Activated T-helper 1 cell treated with Interleukin-2 at 50 U/mL for 16 hours (primary cell): Measurements from ENCODE around the gene TENM4.

Experiments
- DNase-seq: peaks from one replicate; pipeline ENCODE4 v3.0.0-alpha.2; 2020; ENCODE audit warnings: low read depth

The TENM4 gene

DNA sequence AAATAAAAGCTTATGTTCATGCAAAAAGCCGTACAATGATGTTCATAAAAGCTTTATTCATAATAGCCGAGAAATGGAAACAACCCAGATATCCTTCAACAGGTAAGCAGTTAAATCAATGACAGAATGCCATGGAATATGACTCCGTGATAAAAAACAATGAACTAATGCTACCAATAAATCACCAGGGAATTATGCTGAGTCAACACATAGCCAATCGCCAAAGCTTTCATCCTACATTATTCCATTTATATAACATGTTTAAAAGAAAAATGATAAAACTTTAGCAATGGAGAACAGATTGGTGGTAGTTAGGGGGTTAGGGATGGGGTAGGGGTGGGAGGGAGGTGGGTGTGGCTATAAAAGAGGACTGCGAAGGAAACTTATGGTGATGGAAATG is 356.4 kb downstream of the TENM4 start:
- DNase-seq = no peak

DNA sequence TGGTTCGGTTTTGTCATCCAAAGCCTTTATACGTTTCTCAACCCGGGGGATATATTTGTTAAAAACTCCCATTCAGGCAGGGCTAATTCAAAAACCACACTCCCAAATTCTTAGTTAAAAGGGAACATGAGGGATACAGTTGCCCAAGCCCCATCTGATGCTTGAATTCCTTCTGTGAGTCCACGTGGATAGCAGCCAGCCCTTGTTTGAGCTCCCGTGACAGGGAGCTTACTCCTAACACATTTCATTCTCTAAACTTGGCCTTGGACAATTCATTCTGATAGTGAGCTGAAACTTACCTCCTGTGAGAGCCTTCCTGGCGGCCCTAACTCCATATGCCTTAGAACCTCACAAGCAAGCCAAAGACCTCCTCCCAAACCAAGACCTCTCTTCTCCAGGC is 357.5 kb downstream of the TENM4 start:
- no peak for DNase-seq

DNA sequence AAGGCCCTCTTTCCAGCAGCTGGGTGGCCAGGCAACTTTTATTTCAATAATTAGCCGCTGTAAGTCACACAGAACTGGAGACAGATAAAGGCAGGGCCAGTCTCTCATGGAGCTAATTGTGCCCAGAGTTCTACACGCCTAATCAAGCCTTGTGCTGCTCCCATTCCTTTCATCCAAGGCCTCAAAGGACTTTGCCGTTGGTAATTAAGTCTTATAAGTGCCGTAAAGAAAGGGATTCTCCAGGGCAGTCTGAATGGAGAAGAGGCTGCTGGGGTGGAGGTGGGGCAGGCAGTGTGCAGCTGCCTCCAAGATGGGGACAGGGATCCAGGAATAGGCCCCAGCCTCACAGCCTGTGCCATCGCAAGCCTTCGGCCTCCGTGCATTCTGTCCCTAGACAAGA is 357.9 kb downstream of the TENM4 start:
- DNase-seq = no peak

DNA sequence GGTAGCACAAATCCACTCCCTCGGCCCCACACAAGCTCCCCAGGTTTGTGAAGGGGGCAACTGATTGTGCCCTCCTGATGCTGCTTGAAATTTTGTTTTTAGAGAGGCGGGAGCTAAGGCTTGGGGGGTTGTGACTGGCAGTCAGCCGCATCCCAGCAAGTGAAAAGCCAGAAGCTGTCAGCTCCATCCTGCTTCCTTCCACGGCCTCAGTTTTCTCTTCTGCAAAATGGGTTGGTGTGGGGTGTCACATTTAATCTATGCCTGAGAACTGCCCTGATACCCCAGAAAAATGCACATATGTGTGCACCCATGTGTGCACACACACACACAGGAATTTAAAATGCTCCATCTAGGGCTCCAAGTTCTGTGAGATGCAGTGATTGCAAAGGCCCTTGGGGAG is 358.6 kb downstream of the TENM4 start:
- no peak for DNase-seq

DNA sequence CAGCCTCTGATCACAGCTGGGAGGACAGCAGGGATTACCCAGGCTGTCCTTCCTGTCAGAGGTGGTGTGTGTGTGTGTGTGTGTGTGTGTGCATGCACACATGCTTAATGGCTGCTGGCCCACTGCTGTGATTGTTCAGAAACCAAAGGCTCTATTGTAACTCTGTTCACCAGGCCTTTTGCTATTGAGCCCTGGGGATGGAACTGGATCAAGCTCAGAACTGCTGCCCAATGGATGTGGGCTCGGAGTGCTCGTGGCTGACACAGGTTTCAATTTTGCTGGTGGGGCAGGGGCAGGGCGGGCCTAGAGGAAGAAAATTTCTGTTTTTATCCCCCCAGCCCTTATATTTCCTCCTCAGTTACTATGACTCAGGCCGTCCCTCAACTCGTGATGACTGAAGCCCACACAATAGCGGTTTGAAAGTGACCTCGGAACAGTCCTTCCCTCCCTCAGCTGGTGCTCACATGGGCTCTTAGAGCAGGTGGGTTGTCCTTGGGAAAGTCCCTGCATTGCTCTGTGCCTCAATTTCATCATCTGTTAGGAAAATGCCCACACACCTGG is 359.3 kb downstream of the TENM4 start:
- DNase-seq = no peak

DNA sequence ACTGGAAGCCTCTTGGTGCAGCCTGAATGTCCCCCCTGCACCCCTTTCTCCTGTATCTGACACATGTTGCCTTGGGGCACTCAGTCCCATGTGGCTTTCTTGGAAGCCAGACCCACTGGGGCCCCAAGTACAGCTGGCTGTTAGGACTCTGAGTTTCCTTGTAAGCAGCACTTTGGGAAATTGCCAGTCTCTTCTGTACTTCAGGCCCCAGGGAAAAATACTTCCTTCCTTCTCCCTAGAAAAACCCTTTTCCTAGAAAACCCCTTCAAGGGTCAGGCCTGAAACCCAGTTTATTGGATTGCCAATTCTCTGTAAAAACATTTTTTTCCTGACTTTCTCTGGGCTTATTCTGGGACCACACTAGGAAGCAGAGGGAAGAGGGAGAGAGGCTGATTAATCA is 360.3 kb downstream of the TENM4 start:
- no peak for DNase-seq

DNA sequence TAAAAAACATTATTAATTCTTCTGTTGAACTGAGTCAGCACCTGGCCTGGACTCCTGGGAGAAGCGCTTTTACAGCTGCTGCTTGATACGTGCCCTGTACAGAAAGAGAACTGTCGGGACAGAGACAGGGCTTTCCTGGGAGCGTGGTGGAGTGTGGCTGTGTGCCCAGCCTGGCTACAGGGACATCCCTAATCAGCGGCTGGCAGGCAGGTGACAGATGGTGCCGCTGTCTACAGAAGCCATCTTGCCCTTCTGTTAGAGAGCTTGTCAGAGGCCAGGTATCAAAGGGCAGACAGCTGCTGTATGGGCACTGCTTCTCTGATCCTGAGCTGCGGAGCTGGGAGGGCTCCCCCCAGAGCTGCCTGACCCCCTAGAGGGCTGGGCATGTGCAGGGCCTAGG is 361.8 kb downstream of the TENM4 start:
- no peak for DNase-seq

DNA sequence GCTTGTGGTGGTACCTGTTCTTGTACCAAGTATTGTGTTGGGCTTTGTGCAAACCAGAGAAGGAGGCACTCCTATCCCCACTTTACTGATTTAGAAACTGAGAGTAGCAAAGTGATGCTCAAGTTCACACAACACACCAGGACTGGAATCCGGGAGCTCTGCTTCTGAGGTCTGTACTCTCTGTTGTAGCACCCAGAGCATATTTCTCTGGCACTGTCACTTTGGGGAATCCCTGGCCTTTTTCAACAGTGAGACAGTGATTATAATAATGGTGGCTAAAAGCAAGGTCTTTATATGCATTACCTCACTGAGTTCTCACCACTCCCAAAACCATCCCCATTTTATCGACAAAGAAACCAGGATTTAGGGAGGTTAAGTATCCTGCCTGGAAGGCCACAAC is 362.4 kb downstream of the TENM4 start:
- no peak for DNase-seq

DNA sequence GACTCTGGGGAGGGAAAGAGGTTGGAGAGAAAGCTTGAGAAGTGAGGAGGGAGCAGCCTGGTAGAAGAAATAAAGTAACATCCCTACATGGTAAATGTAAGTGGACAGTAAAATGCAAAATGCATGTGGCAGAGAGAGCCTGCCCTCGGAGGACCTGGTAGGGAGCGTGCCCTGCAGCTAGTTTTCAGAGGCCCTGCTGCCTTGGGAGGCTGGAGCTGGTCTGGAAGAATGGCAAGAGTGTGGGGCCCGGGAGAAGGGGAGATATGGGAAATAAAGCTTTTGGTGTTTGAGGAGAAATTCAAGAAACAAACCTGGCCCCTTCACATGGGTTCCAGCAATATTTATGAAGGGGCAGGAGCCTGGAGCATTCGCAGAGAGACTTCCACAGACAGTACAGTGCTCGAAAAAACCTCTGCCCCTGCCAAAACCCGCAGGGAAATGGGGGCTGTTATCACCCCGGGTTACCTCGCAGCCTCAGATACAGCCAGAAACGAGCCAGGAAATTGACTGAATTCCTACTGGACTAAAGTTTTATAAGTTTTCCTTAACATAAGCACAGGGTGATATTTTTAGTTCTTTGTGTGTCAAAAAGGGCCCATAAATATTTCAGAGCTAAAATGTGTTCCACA is 363.0 kb downstream of the TENM4 start:
- DNase-seq = no peak

DNA sequence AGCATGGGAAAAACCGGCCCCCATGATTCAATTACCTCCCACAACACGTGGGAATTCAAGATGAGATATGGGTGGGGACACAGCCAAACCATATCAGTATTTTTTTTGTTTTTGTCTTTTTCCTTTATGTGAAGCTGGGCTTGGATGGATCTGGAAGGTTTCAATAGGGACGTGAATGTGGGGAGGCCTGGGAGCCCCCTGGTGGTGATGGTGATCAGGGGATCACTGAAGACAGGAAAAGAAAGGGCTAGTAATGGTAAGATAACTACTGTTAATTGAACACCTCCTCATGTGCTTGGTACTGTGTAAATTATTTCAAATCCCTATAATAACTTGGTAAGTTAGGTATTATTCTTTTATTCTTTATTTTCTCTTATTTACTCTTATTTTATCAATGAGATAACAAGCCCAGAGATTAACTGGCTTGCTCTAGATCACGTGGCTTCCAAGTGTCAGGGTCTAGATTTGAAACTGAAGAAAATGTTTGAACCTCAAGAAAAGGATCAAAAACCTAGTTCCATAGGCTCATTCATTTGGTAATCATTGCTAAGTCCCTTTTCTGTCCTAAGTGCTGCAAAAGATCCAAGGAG is 364.2 kb downstream of the TENM4 start:
- DNase-seq = no peak

DNA sequence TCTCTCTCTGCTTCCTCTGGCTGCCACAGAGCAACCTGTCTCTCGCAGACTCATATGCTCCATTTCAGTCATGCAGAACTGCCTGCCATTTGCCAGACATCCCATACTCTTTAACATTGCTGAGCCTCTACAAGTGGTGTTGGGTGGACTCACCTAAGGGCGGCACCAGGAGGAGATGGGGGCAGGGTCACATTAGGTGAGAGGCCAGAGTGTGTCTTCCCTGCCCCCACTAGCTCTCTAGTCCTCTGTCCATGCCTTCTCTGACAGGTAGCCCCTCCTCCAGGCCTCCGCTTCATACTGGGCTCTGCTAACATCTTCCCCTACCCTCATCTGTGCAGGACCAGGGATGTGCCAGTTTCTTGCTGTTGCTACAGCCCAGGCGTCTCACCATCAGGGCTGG is 366.3 kb downstream of the TENM4 start:
- no peak for DNase-seq

DNA sequence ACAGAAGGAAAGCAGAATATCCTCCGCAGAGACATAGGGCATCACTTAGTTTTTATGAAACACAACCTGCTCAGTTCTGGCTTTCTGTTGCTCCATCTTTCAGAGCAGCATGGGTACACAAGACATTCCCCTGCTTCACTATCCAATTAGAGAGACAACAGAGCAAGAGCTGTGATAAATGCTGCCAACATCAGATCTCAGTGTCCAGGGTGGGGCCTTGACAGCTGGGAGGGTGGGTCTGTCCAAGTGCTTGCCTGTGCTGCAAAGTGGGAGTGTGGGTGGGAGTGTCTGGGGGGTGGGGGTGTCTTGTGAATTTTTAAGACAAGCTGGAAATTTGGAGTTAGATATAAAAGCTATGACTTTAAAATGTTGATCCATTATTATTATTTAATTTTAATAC is 369.6 kb downstream of the TENM4 start:
- no peak for DNase-seq

DNA sequence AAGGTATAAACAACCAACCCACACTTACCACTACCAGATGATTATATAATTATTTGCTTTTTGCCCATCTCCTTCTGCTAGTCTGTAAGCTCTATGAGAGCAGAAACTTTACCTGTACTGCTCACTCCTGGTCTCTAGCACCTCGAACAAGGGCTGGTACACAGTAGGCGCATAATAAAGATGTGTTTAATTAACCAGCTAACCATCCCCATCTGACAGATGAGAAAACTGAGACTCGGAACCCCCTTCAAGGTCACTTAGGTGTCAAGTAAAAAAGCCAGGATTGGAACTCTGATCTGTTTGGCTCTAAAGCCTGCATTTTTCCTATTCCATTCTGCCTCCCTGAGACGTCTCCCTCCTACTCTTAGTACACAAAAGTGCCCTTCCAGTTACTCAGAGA is 370.3 kb downstream of the TENM4 start:
- DNase-seq = no peak

DNA sequence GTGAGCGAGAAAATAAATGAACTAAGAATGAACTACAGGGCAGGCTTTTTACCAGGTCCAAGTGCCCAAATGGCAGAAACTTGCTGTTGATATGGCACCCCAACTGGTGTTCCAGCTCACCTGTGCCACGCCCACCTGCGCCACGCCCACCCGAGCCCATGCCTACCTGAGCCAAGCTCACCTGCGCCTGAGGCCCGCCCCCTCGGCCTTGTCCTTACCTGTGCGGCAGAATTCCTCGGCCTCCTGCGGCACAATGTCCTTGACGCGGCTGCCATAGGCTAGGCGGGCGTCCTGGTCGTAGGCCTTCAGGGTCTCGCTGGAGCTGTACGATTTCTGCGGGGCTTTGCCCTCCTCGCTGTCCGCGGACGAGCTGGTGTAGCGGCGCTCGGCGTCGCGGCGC is 371.3 kb downstream of the TENM4 start:
- DNase-seq = no peak

DNA sequence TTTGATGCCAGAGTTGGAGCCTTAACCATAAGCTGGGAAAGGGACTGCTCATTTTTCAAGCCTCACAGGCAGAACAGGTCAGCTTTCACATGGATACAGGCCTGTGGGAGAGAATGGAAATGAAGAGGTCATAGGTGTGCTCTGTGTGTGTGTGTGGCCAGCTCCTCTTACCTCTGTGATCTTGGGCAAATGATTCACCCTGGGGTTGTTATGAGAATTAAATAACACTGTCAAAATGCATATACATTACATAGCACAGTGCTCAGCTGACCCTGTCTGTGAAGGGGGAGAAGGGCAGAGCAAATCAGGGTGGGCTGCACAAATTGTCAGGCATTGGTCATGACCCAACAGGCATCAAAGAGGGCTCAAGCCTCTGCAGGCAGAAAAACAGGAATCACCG is 372.5 kb downstream of the TENM4 start:
- no peak for DNase-seq

DNA sequence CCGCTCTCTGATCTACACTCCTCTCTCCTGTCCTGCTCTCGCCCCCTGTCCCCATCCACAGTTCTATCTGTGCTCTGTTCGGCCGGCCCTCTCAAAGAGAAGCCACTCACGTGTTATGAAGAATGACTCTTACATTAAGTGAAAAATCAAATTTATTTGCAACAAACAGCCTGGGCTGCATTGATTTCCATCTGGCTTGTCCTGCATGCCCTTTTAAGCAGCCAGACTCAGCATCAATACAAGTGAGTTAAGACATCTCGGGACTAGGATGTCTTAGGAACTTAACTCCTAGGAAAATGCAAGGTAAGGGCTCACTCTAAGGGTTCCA is 373.5 kb downstream of the TENM4 start:
- no peak for DNase-seq

DNA sequence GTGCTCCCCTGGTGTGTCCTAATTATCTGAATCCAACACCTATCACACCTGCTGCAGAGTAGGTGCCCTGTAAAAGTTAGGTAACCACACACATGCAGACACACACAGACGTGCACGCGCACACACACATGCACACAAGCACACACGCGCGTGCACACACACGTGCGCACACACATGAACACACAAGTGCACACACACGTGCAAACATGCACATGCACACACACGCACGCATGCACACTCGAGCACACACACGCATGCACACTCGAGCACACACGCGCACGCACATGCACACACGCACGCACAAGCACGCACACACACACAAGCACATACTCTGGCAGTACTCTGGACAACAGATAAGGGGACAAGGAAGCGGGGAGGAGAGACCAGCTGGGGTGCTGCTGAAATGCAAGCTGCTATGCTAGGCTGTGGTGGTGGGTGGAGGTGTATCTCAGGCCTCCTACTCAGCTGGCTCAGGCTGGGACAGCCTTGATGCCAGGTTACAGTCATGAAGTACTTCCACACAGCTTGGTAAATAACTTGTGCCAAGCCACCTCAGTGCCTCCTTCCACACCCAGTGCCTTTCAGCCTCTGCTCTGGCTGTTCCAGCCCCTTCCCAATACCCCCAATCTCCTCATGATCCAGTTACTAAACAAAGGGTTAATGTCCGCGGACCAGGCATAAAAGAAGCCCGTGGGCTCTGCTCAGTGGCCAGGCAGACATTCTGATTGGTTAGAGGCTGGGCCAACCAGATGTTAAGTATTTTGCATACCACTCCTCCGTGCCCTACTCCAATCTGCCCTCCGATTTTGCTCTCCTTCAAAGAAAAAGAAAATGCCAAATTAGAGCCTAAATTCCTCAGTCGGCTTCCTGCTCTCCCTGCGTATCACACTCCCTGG is 374.1 kb downstream of the TENM4 start:
- DNase-seq = no peak

DNA sequence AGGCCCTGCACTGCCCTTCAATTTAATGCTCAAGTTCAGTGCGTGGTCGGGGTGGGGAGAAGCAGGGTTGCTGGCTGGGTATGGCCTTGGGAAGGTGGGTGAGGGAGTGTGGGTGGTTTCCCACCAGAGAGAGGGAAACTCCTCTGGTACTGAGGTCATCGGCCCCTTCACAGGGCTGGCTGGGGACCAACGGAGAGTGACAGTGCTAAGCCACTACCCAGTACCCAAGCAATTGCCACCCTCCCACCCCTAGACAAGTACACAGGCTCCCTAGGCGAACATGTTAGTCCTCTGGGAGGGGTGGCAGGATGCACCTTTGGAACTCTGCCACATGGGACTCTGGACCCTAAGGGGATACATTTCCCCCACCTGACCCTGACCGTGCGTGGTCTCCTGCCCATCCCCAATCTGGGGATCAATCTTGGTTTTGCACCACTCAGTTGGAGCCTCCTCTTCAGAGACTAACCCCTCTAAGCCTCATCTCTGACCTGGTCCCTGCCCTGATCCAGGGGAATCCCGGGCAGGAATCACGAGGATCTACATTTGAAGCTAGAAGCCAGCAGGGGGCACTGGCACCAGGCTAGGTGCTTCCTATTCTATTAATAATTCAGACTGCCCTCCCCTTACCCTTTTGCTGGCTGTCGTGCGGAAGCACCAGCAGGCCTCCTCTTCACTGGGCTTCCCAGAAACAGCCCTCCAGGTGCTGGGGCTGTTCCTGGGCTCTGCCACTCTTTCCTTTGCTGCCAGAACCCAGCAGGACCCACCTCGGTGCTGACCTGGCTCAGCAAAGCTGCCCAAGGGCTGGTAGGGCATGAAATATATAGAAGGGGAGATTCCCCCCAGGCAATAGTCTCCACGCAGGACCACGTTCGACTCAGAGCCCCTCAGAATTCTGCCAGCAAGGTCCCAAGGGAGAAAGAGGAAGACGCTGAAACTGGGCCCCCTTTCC is 377.7 kb downstream of the TENM4 start:
- DNase-seq = no peak

DNA sequence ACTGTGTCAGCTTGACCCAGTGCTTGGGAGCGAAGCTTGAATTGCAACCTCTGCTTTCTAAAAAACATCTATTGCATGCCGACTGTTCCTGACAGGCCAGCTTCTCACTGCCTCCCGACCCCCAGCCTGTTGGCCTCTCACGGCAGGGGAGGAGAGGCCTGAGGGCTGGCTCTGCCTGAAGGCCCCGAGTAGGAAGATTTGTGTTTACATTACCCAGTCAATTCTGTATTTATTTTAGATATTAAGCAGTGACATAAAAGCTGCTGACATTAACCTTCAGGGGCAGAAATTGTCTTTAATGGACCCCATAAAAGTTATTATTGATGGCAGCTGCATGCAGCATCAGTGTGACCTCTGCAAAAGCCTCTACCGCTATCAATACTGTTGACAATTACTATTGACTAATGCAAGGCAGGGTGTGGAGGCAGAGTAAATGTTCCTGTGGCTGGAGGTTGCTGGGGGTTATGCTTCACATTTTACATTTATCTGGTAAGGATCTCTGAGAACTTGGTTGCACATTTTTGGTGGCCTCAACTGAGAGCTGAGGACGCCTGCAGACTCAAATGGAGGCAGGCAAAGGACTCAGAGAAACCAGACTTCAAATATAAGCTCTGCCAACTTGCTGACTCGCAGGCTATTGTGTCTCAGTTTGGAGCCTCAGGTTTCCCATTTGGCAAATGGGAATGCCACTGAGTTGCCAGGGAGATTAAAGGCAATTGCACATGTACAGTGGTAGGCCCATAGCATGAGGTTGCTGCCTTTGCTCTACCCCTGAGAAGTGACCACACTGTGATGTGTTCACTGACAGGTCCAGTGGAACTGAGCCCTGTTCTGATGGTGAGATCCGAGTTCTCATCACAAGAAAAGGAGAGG is 380.5 kb downstream of the TENM4 start:
- no peak for DNase-seq

DNA sequence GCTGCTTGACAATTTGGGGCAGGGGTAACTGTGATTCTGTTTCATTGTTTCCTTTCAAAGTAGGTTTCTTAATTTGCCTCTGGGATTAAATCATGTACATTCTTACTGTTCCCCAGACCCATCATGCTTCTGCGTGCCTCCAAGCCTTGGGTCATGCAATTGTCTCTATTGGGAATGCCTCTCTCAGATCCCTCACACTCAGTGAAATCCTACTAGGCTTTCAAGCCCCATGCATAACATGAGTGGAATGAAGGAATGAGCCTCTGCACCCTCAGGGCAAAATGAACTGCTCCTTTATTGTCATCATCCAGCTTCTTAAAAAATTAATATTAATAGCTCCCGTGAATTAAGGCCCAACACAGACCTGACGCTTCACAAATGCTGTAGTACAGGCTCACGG is 381.7 kb downstream of the TENM4 start:
- no peak for DNase-seq
